GM12878 (cell line): Measurements from ENCODE around the gene CKAP2. TPM values are rescaled to one million over a fixed set of nuclear protein-coding genes. Genes with fewer than 3 reads are reported as not detected.

Experiments
- ATAC-seq: fragments of 200-7000 bp; cut with Tn5 transposase; 3 replicates; pipeline ENCODE4 v1.9.1; 2020; ENCODE audit warnings: mild to moderate bottlenecking, moderate library complexity
- BruUV-seq: library from RNA; stranded (reverse); fragments of 400-500 nt; replicated peaks from 2 replicates; lab custom pipeline; 2021; lab: Mats Ljungman, UMichigan
- CTCF ChIA-PET: fragments of 300-600 bp; sonication (Branson Sonifier 250); formaldehyde crosslinking; extraction: SDS; loops from one replicate; lab custom pipeline; 2021; ENCODE audit warnings: inconsistent platforms; lab: Yijun Ruan, JAX
- POLR2A ChIA-PET: fragments of 350-600 bp; formaldehyde crosslinking; extraction: SDS; loops from one replicate; lab custom pipeline; 2021; ENCODE audit warnings: inconsistent platforms; lab: Charles Lee
- RAD21 ChIA-PET: fragments of 300-600 bp; sonication (Branson Sonifier 250); formaldehyde crosslinking; loops from one replicate; lab custom pipeline; 2023; ENCODE audit warnings: antibody characterized with exemption; ENCODE audit not compliant: unreplicated experiment; lab: Charles Lee
- SMC1A ChIA-PET: fragments of 300-600 bp; sonication (Branson Sonifier 250); formaldehyde crosslinking; loops from one replicate; lab custom pipeline; 2023; ENCODE audit not compliant: unreplicated experiment, uncharacterized antibody; lab: Charles Lee
- DNase-seq: peaks from one replicate; pipeline ENCODE4 v3.0.0-alpha.2; 2011; ENCODE audit warnings: low read depth, low spot score
- FAIRE-seq: peaks from 3 replicates; lab custom pipeline; 2011; peaks lifted over from hg19 to GRCh38; lab: Jason Lieb, UNC
- H2AFZ ChIP-seq: 2 replicates; pipeline ENCODE4 v1.6.0; 2011; ENCODE audit warnings: low read depth, low read length, control low read depth; ENCODE audit not compliant: control insufficient read depth
- H3K27ac ChIP-seq: 2 replicates; pipeline ENCODE4 v1.5.1; 2011; ENCODE audit warnings: control low read depth; ENCODE audit not compliant: control insufficient read depth, insufficient read depth
- H3K27me3 ChIP-seq, 2 experiments: replicated peaks in 1 of 2; 2 replicates each; pipeline versions ENCODE4 v1.6.0 to v1.6.1; 2011; ENCODE audit warnings: low read length in 1 of 2; ENCODE audit not compliant: control insufficient read depth in 2 of 2, insufficient read depth in 2 of 2
- H3K36me3 ChIP-seq, 2 experiments: 2 replicates each; pipeline ENCODE4 v1.5.1; 2011; ENCODE audit warnings: low read length in 1 of 2; ENCODE audit not compliant: control insufficient read depth in 2 of 2, insufficient read depth in 2 of 2
- H3K4me1 ChIP-seq: 2 replicates; pipeline ENCODE4 v1.6.1; 2011; ENCODE audit warnings: mild to moderate bottlenecking, low read length, moderate library complexity, mixed read lengths; ENCODE audit not compliant: control insufficient read depth, insufficient read depth
- H3K4me2 ChIP-seq: 2 replicates; pipeline ENCODE4 v1.6.0; 2011; ENCODE audit warnings: control low read depth; ENCODE audit not compliant: control insufficient read depth, insufficient read depth
- H3K4me3 ChIP-seq: fragments of 200-600 bp; sonication (generic); 2 replicates; pipeline ENCODE4 v1.5.1; 2016
- H3K79me2 ChIP-seq: 2 replicates; pipeline ENCODE4 v1.6.0; 2011; ENCODE audit warnings: low read length; ENCODE audit not compliant: control insufficient read depth, insufficient read depth
- H3K9ac ChIP-seq: 2 replicates; pipeline ENCODE4 v1.8.0; 2011; ENCODE audit warnings: low read length, control low read depth, mixed read lengths; ENCODE audit not compliant: control insufficient read depth, insufficient read depth
- H3K9me3 ChIP-seq: replicated peaks from 3 replicates; pipeline ENCODE4 v1.5.1; 2011; ENCODE audit warnings: mild to moderate bottlenecking, low read length; ENCODE audit not compliant: control insufficient read depth, insufficient read depth
- H4K20me1 ChIP-seq: 2 replicates; pipeline ENCODE4 v1.6.0; 2011; ENCODE audit not compliant: control insufficient read depth, insufficient read depth
- CEBPZ ChIP-seq: fragments of 150-350 bp; IDR thresholded peaks from 2 replicates; pipeline ENCODE4 v1.6.1; 2016; ENCODE audit warnings: low read depth, low read length
- CTCF ChIP-seq, 3 experiments: IDR thresholded peaks in 2 of 3; conservative IDR thresholded peaks in 1 of 3; 2 replicates each; pipeline ENCODE4 v1.5.1; 2011; ENCODE audit warnings: low read depth in 3 of 3, low read length in 3 of 3, mild to moderate bottlenecking in 3 of 3, control low read depth in 2 of 3, moderate library complexity in 2 of 3, inconsistent platforms in 1 of 3, mixed read lengths in 1 of 3; ENCODE audit not compliant: control insufficient read depth in 2 of 3, insufficient read depth in 1 of 3; ENCODE audit errors: extremely low read depth in 1 of 3
- ELK1 ChIP-seq: IDR thresholded peaks from 2 replicates; pipeline ENCODE4 v1.6.1; 2012; ENCODE audit warnings: low read depth, low read length, improper control_type of control experiment
- FOXK2 ChIP-seq: fragments of 450-650 bp; IDR thresholded peaks from 2 replicates; pipeline ENCODE4 v1.6.1; 2017; ENCODE audit warnings: mild to moderate bottlenecking, moderate library complexity
- MTA3 ChIP-seq: IDR thresholded peaks from 2 replicates; pipeline ENCODE4 v1.6.1; 2012; ENCODE audit warnings: low read length, inconsistent platforms, borderline replicate concordance
- REST ChIP-seq: IDR thresholded peaks from 2 replicates; pipeline ENCODE4 v1.6.1; 2012; ENCODE audit warnings: mild to moderate bottlenecking, low read depth, low read length
- SPI1 ChIP-seq: IDR thresholded peaks from 2 replicates; pipeline ENCODE4 v1.6.1; 2011; ENCODE audit warnings: low read depth, mild to moderate bottlenecking, low read length, moderate library complexity, borderline replicate concordance; ENCODE audit not compliant: insufficient read depth
- SREBF1 ChIP-seq: IDR thresholded peaks from 2 replicates; pipeline ENCODE4 v1.6.1; 2012; ENCODE audit warnings: mild to moderate bottlenecking, low read length
- USF1 ChIP-seq: IDR thresholded peaks from 2 replicates; pipeline ENCODE4 v1.6.1; 2011; ENCODE audit warnings: borderline replicate concordance, low read depth, mild to moderate bottlenecking, moderate library complexity, mixed read lengths, low read length; ENCODE audit not compliant: insufficient read depth; ENCODE audit errors: extremely low read length
- USF2 ChIP-seq: IDR thresholded peaks from 2 replicates; pipeline ENCODE4 v1.6.1; 2011; ENCODE audit warnings: low read depth, low read length, improper control_type of control experiment, borderline replicate concordance
- WGBS: methylation state at CpG from one replicate; pipeline ENCODE4 v1.1.6; 2016; ENCODE audit warnings: low lambda C conversion rate; ENCODE audit not compliant: insufficient replicate concordance, insufficient coverage; ENCODE audit errors: missing lambda C conversion rate; 5-methylcytosine and 5-hydroxymethylcytosine counted together
- in situ Hi-C: fragments of 300-500 bp; cut with MboI; formaldehyde crosslinking; loops from 9 replicates; pipeline ENCODE4 v1.14.3; 2018; ENCODE audit warnings: mixed read lengths
- intact Hi-C: fragments of 100-400 bp; cut with micrococcal nuclease; formaldehyde crosslinking; loops from one replicate; pipeline ENCODE4 v1.14.2; 2022; ENCODE audit not compliant: unreplicated experiment
- polyA plus RNA-seq, 11 experiments: library from polyadenylated mRNA; depleted of rRNA in 4 of 11; unstranded in 6 of 11; stranded (reverse) in 5 of 11; fragments of >200 nt; fragmentation: Nextera tagmentation in 4 of 11; fragmentation: Illumina TruSeq in 1 of 11; extraction: Ambion mirVana in 4 of 11; extraction: Trizol in 1 of 11; gene quantifications; 1 replicate in 1 of 11; 2 replicates in 10 of 11; pipeline versions ENCODE4 v1.2.1 to v1.2.3, GENCODE V29; 2011 to 2016; ENCODE audit warnings: inconsistent platforms in 2 of 11, missing spikeins in 2 of 11, low read depth in 1 of 11
- total RNA-seq, 4 experiments: library from RNA; depleted of rRNA in 3 of 4; stranded (reverse); fragments of >200 nt in 3 of 4; fragmentation: Illumina TruSeq in 1 of 4; extraction: Trizol in 1 of 4; gene quantifications; 2 replicates each; pipeline versions ENCODE4 v1.2.1 to v1.2.3, GENCODE V29; 2013 to 2021

Gene CKAP2
- total and polyA plus RNA-seq, 10 of the 15 experiments (the other 5 are each of a cell fraction or from before 2014, with no cell fraction given) = 20.9 to 62.3 (median 37.5) TPM

- no peak for TF ChIP-seq USF2
- TF ChIP-seq USF1 = no peak
- TF ChIP-seq FOXK2 = no peak
- TF ChIP-seq CTCF (IDR thresholded peaks at IDR 0.05 in 2 of 3, conservative IDR thresholded peaks at IDR 0.05 in 1 of 3; ENCODE audit: control insufficient read depth in 2 of 3, extremely low read depth in 1 of 3, insufficient read depth in 1 of 3, low read depth in 3 of 3, low read length in 3 of 3) = no peak
- no peak for TF ChIP-seq CEBPZ
- TF ChIP-seq ELK1 = no peak
- no peak for TF ChIP-seq SPI1
- TF ChIP-seq MTA3 = no peak
- TF ChIP-seq REST = no peak
- TF ChIP-seq SREBF1 = no peak
- Histone ChIP-seq H3K4me1 (no peaks in the 10 kb centered on the region), H3K9ac (no peak overlapping the region), H3K79me2 (no peaks in the 10 kb centered on the region), H4K20me1 (no peaks in the 10 kb centered on the region), H3K27ac (no peak overlapping the region), H3K9me3 (no peaks in the 10 kb centered on the region), H3K4me3 (no peak overlapping the region), H2AFZ (no peak overlapping the region), H3K4me2 (no peak overlapping the region), H3K36me3 (no peaks in the 10 kb centered on the region), H3K27me3 (peaks cover 0 to 2% of the 10 kb centered on the region in 2 experiments; a peak in 2 of 4 replicates)
- intact Hi-C loops (no loop called here), in situ Hi-C loops (no loop called here)
- 80% methylated on average over 4 of the region's 4 CpGs for WGBS
- ChIA-PET CTCF (no interaction called here), POLR2A (no interaction called here), RAD21 (no interaction called here), SMC1A (interaction anchor here (0.6 to 1.7 kb wide), 3 partner anchors 10 to 24 kb away, joined by 3 to 5 read pairs (median 3); no protein-coding TSS in a partner anchor)
- ATAC-seq (no peak), FAIRE-seq (no peak), DNase-seq (no peak)
- no TSS peak for BruUV-seq
Measured at GRCh38 chr13:52406629-52407028, 48.6 kb upstream of the CKAP2 start.
